MG63 (cell line): ENCODE results near the gene PHYH. TPM values are rescaled to one million over a fixed set of nuclear protein-coding genes. Genes with fewer than 3 reads are reported as not detected.
"Not testable (repeated sequence)": the region's sequence is repeated elsewhere in the genome, so short reads cannot be mapped to it uniquely, and the experiment has no call there.

Source experiments
- DNase-seq: peaks from one replicate; pipeline ENCODE4 v3.0.0-alpha.2; 2020
- H3K27me3 ChIP-seq: fragments of 250-450 bp; sonication (Bioruptor Pico); 2 replicates; pipeline ENCODE4 v1.5.1; 2020; ENCODE audit warnings: mild to moderate bottlenecking, moderate library complexity
- H3K36me3 ChIP-seq: fragments of 250-450 bp; sonication (Bioruptor Pico); 2 replicates; pipeline ENCODE4 v1.5.1; 2020; ENCODE audit warnings: mild to moderate bottlenecking, moderate library complexity
- H3K4me3 ChIP-seq: fragments of 250-450 bp; sonication (Bioruptor Pico); 2 replicates; pipeline ENCODE4 v1.5.1; 2020; ENCODE audit warnings: mild to moderate bottlenecking, moderate library complexity
- H3K9me3 ChIP-seq: fragments of 250-450 bp; sonication (Bioruptor Pico); 2 replicates; pipeline ENCODE4 v1.5.1; 2020; ENCODE audit warnings: mild to moderate bottlenecking, moderate library complexity
- total RNA-seq: library from RNA; depleted of rRNA; stranded (reverse); fragments of >200 nt; shearing (Covaris generic); gene quantifications from 2 replicates; pipeline ENCODE4 v1.2.3, GENCODE V29; 2014; ENCODE audit warnings: low replicate concordance; rRNA removed

Gene PHYH
- total RNA-seq, 1 experiment from 2014 or later = 12.7 TPM

DNA sequence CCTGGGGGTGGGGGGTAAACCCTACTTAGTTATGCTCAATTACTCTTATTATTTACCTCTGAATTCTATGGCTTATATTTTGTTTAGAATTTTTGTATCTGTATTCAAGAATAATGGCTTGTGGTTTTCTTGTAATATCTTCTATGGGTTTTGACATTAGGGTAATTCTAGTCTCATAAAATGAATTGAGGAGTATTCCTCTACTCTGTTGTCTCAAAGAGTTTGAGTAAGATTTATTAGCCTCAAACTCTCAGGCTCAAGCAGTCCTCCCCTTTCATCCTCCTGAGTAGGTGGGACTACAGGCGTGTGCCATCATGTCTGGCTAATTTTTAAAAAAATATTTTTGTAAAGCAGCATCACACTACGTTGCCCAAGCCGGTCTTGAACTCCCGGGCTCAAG is 46.1 kb downstream of the PHYH start:
- H3K9me3 ChIP-seq = no peaks in the 10 kb centered on the region
- no peak overlapping the region for H3K4me3 ChIP-seq
- H3K27me3 ChIP-seq = peaks cover 16% of the 10 kb centered on the region
- no peak for DNase-seq
- H3K36me3 ChIP-seq = no peaks in the 10 kb centered on the region

DNA sequence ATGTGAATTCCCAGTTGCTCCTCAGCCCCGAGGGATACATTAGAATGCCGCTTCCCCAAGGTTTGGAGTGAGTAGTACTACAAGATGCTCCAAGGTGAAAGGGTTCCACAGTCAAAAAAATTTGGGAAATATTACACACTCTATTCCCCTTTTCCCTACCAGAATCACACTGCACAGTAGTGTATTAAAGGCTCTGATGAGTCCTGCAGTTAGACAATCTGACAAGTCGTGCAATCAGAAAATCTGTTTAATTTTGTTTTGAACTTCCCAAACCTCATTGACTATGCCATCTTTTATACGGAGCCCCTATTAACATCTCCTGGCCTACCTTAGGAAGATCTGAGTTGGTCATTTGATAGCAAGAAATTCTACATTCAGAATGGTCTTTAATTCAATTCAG is 52.1 kb downstream of the PHYH start:
- no peaks in the 10 kb centered on the region for H3K36me3 ChIP-seq
- no peaks in the 10 kb centered on the region for H3K27me3 ChIP-seq
- H3K9me3 ChIP-seq = no peaks in the 10 kb centered on the region
- H3K4me3 ChIP-seq = no peak overlapping the region
- DNase-seq = no peak

DNA sequence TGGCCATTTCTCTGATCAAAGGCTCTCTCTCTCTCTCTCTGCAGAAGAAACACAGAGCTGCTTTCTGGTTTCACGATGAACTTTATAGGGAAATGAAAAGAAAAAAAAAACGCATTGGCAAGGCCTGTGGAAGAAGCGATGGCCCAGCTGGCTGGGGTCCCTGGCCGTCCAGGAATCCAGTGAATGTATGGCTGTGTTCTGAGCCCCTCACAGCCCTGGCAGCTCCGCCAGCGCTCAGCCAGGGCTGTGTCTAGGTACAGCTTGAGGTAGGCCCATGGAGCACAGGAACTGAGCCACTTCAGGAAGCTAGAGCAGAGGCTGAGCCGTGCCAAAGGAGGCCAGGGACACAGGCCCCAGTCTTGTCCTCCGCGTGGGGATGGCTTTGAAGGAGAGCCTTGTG is 52.6 kb downstream of the PHYH start:
- H3K36me3 ChIP-seq = no peaks in the 10 kb centered on the region
- no peaks in the 10 kb centered on the region for H3K9me3 ChIP-seq
- no peaks in the 10 kb centered on the region for H3K27me3 ChIP-seq
- no peak overlapping the region for H3K4me3 ChIP-seq
- DNase-seq = no peak

DNA sequence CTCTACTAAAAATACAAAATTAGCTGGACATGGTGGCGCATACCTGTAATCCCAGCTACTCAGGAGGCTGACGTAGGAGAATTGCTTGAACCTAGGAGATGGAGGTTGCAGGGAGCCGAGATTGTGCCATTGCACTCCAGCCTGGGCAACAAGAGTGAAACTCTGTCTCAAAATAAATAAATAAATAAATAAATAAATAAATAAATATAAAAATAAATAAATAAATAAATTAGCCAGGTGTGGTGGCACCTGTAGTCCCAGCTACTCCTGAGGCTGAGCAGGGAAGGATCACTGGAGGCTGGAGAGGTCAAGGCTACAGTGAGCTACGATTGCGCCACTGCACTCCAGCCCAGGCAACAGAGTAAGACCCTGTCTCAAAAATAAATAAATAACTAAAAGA is 57.6 kb downstream of the PHYH start:
- H3K27me3 ChIP-seq, H3K9me3 ChIP-seq: not testable (repeated sequence)

DNA sequence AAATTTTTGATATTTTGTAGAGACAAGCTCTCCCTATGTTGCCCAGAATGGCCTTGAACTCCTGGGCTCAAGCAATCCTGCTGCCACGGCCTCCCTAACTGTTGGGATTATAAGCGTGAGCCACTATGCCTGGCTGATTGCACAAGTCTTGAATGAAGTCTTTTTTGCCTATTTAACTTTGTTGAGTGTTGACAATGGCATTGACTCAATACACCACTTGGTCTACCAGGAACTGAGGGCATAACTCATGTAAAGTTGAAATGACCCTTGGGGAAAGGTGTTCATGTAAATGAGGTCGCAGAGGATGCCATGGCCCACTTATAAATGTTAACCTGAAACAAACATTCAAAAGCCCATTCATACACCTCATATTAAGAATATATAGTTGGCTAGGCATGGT is 58.3 kb downstream of the PHYH start:
- no peak overlapping the region for H3K4me3 ChIP-seq
- no peak for DNase-seq
- no peaks in the 10 kb centered on the region for H3K9me3 ChIP-seq
- H3K27me3 ChIP-seq = no peaks in the 10 kb centered on the region
- no peaks in the 10 kb centered on the region for H3K36me3 ChIP-seq

More for the DNA sequence above, 57.6 kb downstream of the PHYH start:
- not testable (repeated sequence) for DNase-seq, H3K4me3 ChIP-seq, H3K36me3 ChIP-seq

DNA sequence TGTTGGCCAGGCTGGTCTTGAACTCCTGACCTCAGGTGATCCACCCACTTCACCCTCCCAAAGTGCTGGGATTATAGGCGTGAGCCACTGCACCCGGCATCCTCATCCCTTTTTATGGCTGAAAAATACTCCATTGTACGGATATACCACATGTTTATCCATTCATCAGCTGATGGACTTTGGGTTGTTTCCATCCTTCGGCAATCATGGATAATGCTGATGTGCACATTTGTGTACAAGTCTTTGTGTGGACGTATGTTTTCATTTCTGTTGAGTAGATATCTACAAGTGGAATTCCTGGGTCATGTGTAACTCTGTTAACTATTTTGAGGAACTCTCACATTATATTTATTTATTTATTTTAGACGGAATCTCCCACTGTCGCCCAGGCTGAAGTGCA is 59.9 kb downstream of the PHYH start:
- Histone ChIP-seq H3K36me3 (no peaks in the 10 kb centered on the region), H3K9me3 (no peaks in the 10 kb centered on the region), H3K27me3 (no peaks in the 10 kb centered on the region), H3K4me3 (no peak overlapping the region)
- no peak for DNase-seq

DNA sequence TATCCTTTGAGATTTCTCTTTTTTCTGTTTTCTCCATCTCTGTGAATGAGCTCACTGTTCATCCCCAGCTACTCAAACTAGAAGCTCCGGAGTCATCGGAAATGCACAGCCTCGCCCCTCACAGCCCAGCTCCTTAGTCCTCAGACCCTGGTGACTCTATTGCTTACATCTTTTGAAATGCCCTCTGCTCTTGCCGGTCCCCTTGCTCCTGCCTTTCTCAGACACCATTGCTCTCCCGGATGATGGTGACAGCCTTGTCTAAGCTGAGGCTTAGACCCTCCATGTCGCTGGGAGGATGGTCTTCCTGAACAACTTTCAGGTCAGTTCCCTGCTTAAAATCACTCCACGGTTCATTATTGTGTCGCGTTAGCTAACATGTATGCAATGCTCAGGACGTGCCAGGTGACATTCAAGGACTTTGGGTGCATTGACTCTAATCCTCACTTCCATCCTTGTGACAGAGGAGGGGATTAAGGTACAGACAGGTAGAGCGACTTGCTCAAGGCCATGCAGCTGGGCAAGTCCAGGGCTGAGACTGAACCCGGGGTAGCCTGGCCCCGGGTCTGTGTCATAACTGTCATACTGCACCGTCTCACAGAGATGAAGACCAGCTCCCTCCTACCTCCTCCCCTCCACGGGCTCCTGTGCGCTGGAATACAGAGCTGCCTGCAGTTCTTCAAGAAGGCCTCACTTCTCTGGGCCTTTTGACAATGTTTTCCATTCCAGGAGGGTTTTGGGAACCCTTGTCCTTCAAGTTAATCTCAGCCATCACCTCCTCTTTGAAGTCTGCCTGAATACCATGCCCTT is 61.4 kb downstream of the PHYH start:
- DNase-seq = no peak
- Histone ChIP-seq H3K27me3 (no peaks in the 10 kb centered on the region), H3K36me3 (no peaks in the 10 kb centered on the region), H3K4me3 (no peak overlapping the region), H3K9me3 (no peaks in the 10 kb centered on the region)

DNA sequence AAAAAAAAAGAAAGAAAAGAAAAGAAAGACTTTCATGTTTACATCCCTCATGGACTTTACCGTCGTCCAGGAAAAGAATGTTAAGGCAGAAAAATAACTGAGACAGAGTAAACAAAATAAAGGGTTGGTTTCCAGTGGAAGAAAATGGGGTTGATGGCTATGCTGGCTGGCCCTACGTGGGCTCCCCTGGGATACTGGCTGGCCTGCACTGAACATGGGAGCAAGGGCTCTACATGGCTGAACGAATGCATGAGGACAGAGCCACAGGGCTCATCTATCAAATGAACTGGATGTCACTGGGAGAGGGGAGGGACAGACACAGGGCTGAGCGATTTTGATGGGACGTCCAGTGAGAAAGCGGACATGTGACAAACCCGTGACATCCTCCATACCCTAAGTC is 63.2 kb downstream of the PHYH start:
- Histone ChIP-seq H3K4me3 (no peak overlapping the region), H3K9me3 (no peaks in the 10 kb centered on the region), H3K27me3 (no peaks in the 10 kb centered on the region), H3K36me3 (no peaks in the 10 kb centered on the region)
- no peak for DNase-seq

DNA sequence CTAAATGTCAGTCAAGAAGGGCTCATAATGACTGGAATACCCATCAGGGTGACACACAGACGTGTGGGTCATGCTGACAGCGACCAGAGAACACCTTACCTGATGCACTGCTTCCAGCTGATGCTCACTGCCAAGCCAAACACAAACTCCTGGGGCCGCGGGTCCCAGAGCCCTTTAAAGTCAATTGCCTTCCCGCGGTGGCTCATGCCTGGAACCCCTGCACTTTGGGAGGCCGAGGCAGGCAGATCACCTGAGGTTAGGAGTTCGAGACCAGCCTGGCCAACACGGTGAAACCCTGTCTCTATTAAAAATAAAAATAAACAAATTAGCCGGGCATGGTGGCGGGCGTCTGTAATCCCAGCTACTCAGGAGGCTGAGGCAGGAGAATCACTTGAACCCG is 65.1 kb downstream of the PHYH start:
- not testable (repeated sequence) for H3K4me3 ChIP-seq, H3K27me3 ChIP-seq, H3K36me3 ChIP-seq, DNase-seq, H3K9me3 ChIP-seq

DNA sequence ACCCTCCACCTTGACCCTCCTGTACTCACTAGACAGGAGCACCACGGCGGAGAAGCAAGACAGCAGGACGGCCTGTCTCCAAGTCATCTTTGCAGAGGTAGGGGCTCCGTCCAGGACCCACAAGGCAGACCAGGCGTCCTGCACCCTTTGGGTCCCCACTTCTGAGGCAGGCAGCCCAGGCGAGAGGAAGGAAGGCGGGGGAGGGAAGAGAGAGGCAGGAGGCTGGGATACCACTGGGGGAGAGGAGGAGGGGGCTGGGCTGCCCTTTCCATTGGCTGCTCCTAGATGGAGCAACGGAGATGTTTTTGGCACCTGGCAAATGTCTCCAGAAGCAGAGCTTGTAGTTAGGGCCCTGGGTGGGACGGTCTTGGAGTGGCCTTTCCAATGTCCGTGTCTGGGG is 65.7 kb downstream of the PHYH start, which contains the start of gene UCMA:
UCMA (minus strand) TSS at position 203 of the 400 bp plus-strand sequence; CDS start at position 87, 116 bp downstream.
- Histone ChIP-seq H3K9me3 (no peaks in the 10 kb centered on the region), H3K27me3 (no peaks in the 10 kb centered on the region), H3K36me3 (no peaks in the 10 kb centered on the region), H3K4me3 (no peak within 1 kb of the TSS)
- no peak for DNase-seq

DNA sequence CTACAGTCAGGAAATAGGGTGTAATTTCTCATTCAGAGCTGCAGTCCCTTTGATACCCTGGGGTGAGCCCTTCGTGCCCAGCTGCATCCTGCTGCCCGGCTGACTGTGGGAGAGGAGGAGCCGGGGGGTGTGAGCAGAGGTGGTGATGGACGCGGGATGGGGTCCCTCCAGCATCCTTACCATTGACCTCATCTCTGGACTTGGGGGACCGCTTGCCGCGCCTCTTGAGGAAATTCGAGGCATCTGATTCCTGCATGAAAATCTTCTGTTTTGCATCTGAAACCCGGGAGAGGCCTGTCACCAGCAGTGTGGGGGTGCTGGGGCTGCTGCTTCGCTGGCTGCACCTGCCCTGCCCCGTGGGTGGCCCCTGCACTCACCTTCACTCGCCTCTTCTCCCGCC is 66.5 kb downstream of the PHYH start:
- no peaks in the 10 kb centered on the region for H3K36me3 ChIP-seq
- no peak overlapping the region for H3K4me3 ChIP-seq
- H3K27me3 ChIP-seq = no peaks in the 10 kb centered on the region
- no peaks in the 10 kb centered on the region for H3K9me3 ChIP-seq
- DNase-seq = no peak

DNA sequence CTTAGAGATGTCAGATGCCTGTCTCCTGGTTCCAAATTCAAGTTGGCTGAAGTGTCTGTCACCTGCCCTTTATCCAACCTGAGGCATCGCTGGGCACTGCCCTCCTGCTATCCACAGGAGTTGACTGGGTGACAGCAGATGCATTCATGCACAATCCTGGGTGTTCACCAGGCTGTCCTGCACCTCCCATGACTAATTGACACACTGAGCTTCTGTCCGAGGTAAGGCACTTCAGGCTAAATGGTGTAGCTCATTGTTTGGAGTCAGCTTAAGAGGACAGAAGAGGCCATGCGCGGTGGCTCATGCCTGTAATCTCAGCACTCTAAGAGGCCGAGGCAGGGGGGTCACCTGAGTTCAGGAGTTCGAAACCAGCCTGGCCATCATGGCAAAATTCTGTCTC is 68.1 kb downstream of the PHYH start:
- no peaks in the 10 kb centered on the region for H3K27me3 ChIP-seq
- H3K4me3 ChIP-seq = no peak overlapping the region
- no peak for DNase-seq
- H3K36me3 ChIP-seq = no peaks in the 10 kb centered on the region
- H3K9me3 ChIP-seq = no peaks in the 10 kb centered on the region

DNA sequence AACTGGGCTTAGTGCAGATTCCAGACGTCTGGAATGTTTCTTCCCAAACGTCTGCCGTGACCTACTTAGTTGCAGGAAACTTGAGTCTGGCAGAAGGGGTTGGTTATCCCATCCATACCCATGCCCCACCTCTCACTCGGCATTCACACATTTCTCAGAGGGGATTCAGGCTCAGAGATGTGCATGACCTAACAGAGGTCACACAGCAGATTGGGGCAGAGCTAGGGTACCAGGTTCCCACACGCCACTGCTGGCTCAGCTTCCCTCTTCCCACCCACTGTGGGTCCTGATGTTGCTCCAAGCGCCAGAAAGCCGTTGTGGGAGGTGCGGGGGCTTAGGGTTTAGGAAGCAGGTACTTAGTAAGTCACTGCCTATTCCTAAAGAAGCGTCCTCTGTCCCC is 68.7 kb downstream of the PHYH start:
- Histone ChIP-seq H3K4me3 (no peak overlapping the region), H3K36me3 (no peaks in the 10 kb centered on the region), H3K27me3 (no peaks in the 10 kb centered on the region), H3K9me3 (no peaks in the 10 kb centered on the region)
- no peak for DNase-seq

Other genes starting within 250 kb of the PHYH start
- gene OPTN, start 199.9 kb downstream of the PHYH start, total RNA-seq = 12.6 and 14.0 TPM in 2 replicates
- 16.3 and 27.8 TPM in 2 replicates for gene MCM10, start 138.5 kb downstream of the PHYH start, total RNA-seq
- not detected in 2 replicates for gene UCMA, start 65.7 kb downstream of the PHYH start, total RNA-seq
- 82.1 and 109 TPM in 2 replicates for gene SEPHS1, start 48.2 kb upstream of the PHYH start, total RNA-seq
- gene BEND7, start 228.9 kb upstream of the PHYH start, total RNA-seq = 3.6 and 4.5 TPM in 2 replicates